ENCODE results near the gene NRM.
A peak's percentile ranks its signal among the peaks of the same experiment; 100 is the strongest.
"Not testable (repeated sequence)": the region's sequence is repeated elsewhere in the genome, so short reads cannot be mapped to it uniquely, and the experiment has no call there.

The NRM gene

DNA sequence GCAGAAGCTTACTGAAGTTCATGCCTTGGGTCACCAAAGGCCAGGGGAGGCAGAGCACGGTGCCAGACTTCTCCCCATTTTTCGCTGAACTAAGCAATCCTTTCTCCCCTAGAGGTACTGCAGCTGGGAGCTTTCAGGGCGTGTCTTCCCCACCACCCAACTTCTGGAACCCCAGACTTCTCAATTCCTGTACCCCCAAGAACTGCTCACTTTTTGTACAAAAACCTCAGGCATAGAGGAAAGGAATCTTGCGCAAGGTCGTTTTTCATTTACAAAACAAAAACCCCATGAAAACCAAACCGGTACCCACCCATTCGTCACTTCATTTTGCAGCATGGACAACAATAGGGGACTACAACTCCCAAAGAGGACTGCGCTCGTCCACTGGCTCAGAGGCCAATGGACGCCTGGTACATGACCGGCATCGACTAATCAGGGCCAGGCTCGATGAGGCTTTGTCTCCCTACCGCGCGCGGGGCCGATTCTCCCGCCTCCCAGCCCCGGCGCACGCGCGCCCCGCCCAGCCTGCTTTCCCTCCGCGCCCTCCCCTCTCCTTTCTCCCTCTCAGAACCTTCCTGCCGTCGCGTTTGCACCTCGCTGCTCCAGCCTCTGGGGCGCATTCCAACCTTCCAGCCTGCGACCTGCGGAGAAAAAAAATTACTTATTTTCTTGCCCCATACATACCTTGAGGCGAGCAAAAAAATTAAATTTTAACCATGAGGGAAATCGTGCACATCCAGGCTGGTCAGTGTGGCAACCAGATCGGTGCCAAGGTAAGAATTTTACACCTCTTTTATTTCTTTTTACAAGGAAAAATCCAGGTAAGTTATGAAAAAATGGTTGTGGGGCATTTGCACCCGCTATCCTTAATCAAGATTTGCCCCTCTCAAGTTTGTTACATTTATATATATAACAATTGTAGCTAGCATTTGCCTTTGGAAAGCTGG is 29.3 kb upstream of the NRM start, which contains the start of gene TUBB:
Gene TUBB (plus strand): TSS at position 562 of the 947 bp plus-strand sequence. CDS start 155 bp downstream, at position 717.
- DNase-seq, result peak; percentile 96

DNA sequence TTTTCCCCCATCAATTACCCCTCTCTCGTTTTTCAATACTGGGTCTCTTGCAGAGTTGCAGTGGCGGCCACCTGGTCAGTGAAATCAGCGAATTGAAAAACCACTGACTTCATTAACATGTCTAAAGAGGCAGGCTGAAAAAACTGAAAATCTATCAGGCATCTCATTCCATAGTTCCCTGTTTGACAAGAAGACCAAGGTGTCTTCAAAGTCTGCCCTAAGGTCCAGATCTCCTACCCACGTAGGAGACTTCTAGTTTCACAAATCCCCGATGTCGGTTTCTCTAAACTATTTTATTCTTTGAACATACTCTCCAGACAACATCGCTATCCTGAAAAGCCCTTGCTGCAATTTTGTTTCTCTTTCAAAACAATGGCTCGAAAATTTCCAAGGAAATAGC is 28.6 kb upstream of the NRM start:
- DNase-seq, result no peak

DNA sequence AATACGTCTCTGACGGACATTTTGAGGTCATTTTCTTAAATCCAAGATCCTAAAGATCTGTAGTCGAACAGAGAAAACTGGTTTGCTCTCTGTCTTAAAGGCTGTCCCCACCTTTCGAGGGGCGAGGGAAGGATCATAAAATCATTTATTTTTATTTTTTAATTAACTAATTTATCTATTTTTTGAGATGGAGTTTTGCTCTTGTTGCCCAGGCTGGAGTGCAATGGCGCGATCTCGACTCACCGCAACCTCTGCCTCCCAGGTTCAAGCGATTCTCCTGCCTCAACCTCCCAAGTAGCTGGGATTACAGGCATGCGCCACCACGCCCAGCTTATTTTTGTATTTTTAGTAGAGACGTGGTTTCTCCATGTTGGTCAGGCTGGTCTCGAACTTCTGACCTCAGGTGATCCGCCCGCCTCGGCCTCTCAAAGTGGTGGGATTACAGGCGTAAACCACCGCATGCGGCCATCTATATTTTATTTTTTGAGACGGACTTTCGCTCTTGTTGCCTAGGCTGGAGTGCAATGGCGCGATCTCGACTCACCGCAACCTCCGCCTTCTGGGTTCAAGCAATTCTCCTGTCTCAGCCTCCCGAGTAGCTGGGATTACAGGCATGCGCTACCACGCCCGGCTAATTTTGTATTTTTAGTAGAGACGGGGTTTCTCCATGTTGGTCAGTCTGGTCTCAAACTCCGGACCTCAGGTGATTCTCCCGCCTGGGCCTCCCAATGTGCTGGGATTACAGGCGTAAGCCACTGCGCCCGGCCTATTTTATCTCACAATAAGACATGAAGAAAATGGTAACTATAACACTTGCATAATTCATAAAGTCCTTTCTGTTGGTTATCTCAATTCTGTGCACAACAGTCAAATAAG is 27.3 kb upstream of the NRM start:
- not testable (repeated sequence) for DNase-seq

DNA sequence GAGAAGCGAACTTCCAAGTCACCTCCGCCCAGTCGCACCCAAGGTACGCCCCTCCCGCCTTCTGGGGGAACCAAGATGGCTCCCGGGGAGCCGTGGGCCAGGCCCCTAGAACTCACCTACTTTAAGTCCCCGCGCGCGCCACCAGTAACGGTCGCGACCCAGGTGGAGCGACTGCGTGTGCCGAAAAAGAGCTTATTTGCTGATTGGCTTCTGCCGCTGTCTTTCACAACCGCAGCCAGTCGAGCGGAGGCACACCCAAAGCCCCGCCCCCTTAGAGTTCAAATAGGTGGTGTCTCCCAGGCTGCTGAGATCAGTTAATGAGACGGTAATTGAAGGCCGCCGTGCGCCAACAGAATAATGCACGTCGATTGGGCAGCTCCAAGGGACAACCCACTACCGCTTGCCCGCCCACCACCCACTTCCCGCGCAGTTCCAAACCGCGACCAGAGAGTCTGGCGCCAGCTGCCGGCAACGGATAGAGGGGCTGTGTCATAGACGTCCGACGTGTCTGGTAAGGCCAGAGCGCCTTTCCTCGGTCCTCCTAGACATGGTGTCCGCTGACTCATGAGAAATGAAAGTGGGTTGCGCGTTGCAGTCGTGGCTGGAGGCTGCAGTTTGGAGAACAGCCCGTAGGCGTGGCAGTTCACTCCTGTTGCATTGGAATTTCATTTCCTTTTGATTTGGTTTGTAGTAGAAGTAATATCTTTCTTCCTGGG is 26.5 kb upstream of the NRM start, which contains the start of gene MDC1:
Gene MDC1 (minus strand): TSS at position 153 of the 716 bp plus-strand sequence. CDS start 2,106 bp downstream, outside the sequence.
- peak; percentile 100 for DNase-seq

DNA sequence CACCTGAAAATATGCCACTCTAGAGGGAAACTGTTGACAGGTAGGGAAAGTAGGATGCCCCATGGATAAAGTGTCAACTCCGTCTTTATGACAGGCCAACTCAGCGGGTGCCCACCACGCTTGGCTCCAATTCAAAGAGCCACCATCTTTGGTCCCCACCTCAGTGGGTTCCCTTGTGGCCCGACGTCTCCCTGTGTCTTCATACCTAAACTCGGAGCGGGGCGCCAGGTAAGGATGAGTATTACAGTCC is 26.0 kb upstream of the NRM start:
- DNase-seq, result no peak

DNA sequence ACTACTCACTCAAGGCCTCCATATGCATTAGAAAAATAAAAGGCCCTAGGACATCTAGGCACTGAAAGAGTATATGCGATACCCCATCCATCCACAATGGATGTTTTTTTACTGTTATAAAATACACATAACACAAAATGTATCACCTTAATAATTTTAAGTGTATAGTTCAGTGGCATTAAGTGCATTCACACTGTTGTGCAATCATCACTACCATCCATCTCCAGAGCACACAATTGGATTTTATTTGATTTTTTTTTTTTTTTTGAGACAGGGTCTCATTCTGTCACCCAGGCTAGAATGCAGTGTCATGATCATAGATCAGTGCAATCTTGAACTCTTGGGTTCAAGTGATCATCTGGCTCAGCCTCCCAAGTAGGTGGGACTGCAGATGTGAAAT is 23.5 kb upstream of the NRM start:
- DNase-seq, result no peak

DNA sequence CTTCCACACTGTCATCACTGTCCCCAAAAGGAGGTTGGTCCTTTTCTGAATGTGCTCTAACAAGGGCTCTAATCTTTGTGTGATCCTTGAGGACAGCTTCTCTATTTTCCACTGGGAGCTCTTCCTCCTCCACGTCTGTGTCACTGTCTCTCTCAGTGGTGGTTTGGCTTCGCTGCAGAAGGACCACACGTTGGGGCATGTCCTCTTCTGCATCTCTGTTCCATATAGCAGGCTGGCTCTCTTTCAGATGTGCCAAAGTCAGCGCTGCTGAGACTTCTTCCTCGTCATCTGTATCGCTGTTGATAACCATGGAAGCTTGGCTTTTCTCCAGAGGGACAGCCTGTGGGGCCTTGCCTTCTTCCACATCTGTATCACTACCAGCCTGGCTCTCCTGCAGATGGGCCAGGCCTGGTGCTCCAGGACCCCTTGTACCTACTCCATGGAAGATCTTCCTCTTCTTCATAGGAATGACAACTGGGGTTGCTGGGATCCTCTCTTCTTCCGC is 21.7 kb upstream of the NRM start:
- no peak for DNase-seq

DNA sequence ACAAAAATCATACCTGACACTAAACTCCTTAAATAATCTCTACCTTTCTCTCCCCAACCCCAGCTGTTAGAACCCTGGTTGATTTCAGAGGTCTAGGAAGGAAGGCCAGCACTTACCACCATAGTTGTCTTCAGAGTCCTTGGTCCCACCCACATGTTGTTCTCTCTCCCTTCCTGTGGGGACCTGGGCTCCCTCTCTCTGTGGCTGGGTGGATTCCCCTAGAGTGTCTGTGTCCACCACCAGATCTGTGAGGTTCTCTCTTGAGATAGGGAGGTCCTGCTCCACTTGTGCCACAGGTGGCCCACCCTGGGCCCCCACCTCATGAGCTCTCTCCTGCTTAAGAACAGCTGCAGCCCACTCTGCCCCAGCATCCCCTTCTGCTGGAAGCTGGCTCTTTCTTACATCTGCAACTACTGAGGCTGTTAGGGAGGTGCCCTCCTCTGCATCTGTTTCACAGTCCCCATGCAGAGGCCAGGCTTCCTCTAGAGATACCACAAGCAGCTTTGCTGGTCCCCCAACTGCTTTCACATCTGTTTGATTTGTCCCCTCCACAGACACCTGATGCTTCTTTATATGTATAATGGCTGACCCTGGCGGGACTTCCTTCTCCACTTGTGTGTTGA is 21.1 kb upstream of the NRM start:
- no peak for DNase-seq

DNA sequence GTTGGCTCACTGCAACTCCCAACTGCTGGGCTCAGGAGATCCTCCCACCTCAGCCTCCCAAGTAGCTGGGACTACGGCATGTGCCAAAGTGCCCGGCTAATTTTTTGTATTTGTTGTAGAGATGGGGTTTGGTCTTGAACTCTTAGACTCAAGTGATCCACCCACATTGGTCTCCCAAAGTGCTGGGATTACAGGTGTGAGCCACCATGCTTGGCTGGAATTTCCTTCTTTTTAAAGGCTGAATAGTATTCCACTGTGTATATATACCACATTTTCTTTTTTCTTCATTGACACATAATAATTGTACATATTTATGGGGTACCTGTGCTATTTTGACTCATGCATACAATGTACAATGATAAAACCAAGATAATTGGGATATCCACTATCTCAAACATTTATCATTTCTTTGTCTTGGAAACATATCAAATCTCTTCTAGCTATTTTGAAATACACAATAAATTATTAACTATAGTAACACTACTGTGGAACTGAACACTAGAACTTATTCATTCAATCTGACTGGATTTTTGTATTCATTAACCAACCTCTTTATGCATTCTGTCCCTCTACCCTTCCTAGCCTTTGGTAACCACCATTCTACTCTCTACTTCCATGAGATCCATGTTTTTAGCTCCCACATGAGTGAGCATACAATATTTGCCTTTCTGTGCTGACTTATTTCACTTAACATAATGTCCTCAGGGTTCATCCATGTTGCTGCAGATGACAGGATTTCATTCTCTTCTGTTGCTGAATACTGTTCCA is 18.5 kb upstream of the NRM start:
- DNase-seq, result no peak

DNA sequence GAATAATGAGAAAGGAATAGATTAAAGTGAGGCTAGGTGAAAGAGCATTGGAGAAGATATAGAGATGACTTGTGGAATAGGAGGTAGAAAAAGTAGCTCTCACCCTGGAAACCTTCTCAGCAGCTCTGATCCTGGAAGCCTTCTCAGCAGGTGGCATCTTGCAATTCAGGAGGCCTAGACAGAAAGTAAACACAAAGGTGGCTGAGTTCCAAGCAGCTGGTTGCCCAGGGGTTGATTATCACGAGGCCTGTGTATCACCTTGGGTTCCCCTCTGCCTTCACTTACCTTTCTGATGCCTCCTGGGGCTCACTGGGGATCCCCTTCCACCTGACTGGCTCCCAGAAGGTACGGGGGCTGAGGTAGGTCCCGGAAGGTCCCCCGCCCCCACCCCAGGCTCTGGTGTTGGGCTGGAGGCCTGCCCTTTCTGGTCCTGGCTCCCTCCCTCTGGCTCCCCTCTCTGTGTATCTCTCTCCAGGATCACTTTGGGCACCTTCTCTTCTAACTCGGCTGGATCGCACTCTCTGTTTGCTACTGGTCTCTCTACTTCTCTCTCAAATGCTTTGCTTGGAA is 16.6 kb upstream of the NRM start:
- DNase-seq, result no peak

DNA sequence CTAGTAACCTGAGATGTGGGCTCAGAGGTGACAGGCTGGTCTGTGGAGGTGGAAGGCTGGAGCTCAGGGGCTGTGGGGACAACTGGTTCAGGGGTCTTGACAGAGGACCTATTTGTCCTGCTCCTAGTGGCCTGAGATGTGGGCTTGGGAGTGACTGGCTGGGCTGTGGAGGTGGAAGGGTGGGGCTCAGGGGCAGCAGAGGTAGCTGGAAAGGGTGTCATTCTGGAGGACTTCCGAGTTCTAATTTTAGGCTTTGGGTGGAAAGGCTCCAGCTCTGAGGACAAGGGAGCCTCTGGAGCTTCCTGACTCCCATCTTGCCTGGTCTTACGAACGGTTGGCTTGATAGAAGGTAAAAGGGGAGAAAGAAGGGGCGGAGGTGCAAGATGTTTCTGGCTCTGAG is 14.8 kb upstream of the NRM start:
- DNase-seq, result no peak

DNA sequence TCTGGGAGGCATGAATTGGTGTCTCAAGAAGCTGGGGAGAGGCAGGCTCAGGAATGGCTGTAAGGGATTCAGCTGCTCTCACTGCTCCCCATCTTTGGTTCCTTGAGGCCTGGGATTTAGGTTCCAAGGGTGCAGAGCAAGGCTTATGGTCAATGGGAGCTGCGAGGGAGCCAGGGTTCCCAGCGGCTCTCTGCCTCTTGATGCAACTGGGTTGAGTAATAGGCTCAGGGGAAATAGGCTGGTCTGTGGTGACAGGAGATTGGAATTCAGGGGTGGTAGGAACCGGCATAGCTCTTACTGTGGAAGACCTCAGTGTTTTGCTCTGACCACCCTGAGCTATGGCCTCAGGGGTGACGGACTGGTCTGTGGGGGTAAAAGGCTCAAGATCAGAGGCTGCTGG is 13.0 kb upstream of the NRM start:
- DNase-seq, result no peak

DNA sequence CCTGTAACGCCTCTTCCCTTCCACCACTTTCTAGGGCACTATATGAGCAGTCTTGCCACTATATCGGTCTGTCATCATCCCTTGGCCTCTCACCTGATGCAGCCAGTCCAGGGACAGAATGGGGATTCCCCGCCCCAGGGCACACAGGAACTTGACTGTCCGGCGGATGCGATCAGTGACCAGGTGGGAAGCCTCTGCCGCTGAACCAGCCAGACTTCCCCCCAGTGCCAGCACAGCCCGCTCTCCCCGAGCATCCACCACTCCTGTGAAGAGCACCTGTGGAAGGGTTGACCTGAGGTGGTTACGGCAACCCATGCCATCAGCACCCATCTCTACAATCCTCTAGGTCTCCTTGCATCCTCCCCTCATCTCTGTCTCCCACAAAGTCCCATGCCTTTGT is 12.2 kb upstream of the NRM start:
- DNase-seq, result no peak

DNA sequence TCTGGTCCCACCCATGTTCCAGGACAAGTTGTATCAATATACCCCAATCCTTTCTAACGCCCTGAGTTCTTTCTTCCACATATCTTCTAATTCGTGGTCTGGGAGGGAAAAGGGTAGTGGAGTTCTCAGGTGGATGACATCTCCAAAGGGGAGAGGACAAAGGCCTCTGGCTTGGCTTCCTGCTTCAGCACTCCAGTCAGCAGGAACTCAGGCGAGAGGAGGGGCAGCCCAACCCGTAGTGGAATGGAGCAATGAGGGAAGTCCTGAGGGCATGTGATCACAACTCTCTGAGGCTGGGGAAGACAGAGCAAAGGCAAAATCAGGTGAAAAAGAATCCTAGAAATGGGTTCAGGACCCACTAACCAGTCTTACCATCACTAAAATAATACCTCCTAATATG is 9.6 kb upstream of the NRM start:
- no peak for DNase-seq

DNA sequence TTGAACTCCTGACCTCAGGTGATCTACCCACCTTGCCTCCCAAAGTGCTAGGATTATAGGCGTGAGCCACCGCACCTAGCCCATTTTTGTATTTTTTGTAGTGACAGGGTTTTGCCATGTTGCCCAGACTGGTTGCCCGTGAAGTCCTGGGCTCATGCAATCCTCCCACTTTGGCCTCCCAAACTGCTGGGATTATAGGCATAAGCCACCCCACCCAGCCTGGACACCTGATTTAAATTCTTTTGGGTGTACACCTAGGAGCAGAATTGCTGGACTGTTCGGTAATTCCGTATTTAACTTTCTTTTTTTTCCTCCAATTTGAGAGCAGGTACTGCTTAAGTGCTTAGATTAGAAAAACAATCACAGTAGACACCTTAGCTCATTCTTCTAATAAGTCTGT is 5.6 kb upstream of the NRM start:
- no peak for DNase-seq

DNA sequence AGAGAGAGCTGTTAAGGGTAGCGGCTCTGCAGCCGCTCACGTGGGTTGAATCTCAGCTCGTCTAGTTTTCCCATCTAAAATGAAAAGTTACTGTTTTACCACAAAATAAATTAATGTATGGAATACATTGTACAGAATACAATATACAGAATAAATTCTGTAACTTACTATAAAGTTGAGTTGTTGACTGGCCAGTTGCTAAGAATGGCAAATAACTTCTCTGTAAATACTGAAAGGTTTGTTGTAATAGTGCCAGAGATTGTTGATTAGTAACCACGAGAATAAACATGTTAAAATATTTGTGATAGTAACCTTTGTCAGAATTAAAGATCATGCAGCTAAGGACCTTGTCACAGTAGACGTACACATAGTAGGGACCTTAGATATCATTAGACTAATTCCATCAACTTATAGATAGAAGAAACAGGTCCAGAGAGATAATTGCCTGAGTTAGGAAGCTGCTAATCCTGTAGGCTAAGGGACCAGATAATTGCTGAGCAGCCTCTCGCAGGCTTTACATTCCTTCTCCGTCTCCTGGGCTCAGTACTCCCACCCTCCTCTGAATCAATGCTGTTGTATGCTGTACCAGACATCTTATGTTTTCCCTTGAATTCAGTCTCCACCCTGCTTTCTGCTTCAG is 544 bp upstream of the NRM start:
- DNase-seq, result no peak

DNA sequence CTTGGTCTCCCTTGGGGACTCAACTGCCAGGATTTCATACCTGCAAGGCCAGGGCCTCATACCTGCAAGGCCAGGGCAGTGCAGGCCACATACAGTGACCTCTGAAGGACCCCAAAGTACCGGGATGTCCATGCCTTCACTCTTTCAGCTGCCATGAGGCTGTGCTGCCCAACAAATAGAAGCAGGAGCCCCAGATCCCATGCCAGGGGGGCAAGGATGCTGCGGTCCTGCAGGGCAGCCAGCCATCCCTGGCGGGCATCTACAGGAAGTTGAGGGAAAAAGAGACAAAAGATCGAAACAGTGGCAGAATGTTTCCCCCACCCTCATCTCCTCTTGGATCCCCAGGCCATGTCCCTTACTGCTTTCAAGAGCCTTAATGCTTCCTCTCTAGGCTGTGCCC is 799 bp downstream of the NRM start:
- DNase-seq, result no peak

DNA sequence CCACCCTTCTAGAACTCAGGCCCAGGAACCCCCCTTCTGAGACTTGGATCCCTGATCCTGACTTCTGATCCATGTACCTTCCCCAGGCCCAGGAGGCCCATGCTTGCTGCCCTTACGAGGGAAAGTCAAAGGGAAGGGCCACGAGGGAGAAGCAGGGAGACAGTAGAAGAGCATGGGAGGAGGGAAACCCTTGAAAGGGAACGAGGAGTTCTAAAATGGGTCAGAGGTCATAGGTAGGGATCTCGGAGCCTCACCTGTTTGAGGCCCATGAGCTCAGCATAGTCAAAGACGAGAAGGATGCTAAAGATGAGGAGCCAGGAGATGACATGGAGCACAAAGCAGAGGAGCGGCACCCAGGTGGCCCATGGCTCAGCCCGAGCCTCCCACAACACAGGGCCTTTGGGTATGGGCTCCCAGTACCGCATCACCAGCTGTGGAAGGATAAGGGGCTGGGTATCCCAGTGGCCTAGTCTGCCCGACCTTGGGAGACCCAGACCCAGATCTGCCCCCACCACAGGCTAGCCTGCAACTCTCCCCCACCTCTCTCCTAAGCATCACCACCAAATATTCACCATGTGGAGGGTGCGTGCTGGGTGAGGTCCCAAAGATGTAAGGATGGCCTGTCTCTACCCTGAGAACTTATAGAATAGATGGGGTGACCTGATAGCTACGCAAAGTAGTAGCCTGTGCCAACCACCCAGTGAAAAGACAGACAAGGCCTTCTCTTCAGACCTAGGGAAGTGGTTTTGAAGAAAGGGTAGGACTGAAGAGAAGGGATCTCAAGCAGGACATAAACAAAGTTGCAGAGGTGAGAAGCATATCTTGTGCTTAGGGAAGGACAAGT is 1.5 kb downstream of the NRM start:
- DNase-seq, result no peak

DNA sequence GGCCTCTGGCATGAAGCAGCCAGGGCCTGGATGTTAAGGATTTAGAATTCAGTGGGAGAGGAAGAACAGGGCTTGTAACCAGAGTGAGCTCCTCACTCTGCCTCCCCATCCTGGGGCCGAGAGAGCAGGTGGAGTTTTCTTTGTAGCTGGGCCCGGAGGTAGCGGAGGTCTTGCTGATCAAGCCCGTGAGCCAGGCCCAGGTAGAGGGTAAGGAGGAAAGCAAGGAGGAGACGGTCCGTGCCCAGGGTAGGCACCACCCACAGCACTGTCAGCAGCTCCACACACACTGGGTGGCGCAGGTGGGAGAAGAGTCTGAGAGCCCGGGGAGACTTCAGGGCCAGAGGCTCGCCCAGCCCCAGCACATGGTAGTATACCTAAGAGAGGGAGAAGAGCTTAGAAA is 2.2 kb downstream of the NRM start:
- DNase-seq, result no peak

All from CD4-positive, alpha-beta T cell treated with Interleukin-17A for 1 hour (primary cell).